AG04449 (cell line): Measurements from ENCODE around the gene ECSCR.
"Not testable (repeated sequence)": the region's sequence is repeated elsewhere in the genome, so short reads cannot be mapped to it uniquely, and the experiment has no call there.

ENCODE experiments used
- CTCF ChIA-PET: fragments of 350-600 bp; formaldehyde crosslinking; extraction: SDS; loops from one replicate; lab custom pipeline; 2021; ENCODE audit warnings: antibody characterized with exemption; lab: Yijun Ruan, JAX
- POLR2A ChIA-PET: fragments of 400-600, 350-600 bp; formaldehyde crosslinking; extraction: SDS; loops from one replicate; lab custom pipeline; 2020; ENCODE audit warnings: antibody characterized with exemption, inconsistent platforms; lab: Yijun Ruan, JAX
- DNase-seq: peaks from one replicate; pipeline ENCODE4 v3.0.0-alpha.2; 2010; ENCODE audit warnings: low read depth, low spot score
- H3K4me3 ChIP-seq: 2 replicates; pipeline ENCODE4 v1.5.1; 2011; ENCODE audit warnings: low read depth, mild to moderate bottlenecking, control low read depth, low read length
- TF ChIP-seq, protein P1 (sequence below): IDR thresholded peaks from one replicate; pipeline ENCODE4 v1.5.1; 2011; ENCODE audit warnings: mild to moderate bottlenecking, moderate library complexity, low read length, control low read depth, inconsistent platforms; ENCODE audit not compliant: insufficient read depth; ENCODE audit errors: missing control alignments

ECSCR gene

DNA sequence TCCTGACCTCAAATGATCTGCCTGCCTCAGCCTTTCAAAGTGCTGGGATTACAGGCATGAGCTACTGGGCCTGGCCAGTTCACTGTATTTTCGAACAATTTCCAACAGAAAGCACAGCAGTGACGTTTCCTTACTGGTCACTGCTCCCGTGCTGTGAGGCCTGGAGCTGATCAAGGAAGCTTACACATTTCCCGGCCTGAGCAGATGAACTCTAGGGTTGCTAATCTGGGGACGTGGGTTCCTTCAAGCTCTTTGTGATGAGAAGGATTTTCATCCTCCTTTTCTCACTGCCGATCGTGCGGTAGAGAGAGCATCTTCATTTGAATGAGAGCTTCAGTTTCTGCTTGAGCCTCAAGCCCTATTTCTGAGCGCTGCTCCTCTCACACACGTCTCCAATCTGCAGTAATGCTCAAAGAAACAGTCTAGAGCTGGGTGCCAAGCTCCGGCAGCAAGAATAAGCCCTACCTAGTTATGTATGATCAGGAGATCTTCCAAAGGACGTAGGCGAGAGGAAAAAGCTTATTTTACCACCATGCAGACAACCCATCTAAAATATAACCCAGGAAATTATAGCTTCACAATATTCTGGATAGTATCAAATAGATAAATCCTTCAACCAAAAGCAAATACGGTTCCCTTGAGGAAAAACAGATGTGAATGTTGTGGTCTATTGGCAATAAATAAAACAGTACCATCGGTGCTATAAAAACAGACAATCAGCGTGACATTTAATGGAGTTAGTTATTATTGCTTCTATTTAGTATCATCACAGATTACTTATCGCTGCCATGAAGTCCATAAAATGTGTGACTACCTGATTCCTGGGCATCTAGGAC lies 51.3 kb downstream of the ECSCR start:
- H3K4me3 ChIP-seq, result no peak overlapping the region
- TF ChIP-seq, protein P1, sequence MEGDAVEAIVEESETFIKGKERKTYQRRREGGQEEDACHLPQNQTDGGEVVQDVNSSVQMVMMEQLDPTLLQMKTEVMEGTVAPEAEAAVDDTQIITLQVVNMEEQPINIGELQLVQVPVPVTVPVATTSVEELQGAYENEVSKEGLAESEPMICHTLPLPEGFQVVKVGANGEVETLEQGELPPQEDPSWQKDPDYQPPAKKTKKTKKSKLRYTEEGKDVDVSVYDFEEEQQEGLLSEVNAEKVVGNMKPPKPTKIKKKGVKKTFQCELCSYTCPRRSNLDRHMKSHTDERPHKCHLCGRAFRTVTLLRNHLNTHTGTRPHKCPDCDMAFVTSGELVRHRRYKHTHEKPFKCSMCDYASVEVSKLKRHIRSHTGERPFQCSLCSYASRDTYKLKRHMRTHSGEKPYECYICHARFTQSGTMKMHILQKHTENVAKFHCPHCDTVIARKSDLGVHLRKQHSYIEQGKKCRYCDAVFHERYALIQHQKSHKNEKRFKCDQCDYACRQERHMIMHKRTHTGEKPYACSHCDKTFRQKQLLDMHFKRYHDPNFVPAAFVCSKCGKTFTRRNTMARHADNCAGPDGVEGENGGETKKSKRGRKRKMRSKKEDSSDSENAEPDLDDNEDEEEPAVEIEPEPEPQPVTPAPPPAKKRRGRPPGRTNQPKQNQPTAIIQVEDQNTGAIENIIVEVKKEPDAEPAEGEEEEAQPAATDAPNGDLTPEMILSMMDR, result no peak
- ChIA-PET CTCF (interaction anchor here (0.9 to 9.7 kb wide), 8 partner anchors 9 to 221 kb away, joined by 3 to 103 read pairs (median 4); partner anchors contain the start of gene PAIP2), POLR2A (interaction anchor here (0.6 to 1.4 kb wide), 3 partner anchors 28 to 566 kb away, joined by 3 to 5 read pairs (median 4); partner anchors contain the start of gene DNAJC18)
- DNase-seq, result no peak

DNA sequence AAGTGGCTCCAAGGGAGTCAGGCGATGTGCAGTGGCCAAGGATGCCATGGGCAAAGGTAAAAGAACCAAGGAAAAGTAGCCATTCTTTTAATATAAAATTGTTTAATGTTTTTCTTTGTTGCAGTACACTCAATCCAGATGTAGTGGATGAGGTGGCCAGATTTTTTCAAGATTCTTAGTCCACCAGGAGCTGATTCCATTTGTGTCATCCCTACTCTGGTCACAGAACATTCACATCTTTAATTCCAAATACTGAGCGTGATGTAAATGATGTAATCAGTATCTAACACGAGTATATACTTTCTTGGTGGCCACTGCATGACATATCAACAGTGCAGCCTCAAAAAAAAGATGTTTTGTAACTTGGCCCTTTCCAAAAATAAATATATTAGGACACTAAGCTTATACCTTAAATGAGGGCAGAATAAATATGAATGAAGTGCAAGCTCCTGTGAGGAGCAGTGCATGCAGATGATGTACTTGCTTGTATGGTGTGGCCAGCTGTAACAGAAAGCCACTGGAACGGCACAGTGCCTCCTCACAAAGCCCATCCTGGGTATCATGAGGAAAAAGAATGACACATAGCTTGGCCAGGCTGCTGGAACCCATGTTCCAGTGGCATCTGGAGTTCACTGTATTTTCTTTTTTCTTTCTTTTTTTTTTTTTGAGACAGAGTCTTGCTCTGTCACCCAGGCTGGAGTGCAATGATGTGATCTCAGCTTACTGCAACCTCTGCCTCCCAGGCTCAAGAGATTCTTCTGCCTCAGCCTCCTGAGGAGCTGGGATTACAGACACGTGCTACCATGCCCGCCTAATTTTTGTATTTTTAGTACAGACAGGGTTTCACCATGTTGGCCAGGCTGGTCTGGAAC lies 52.2 kb downstream of the ECSCR start:
- ChIA-PET POLR2A (interaction anchor here (0.6 to 1.4 kb wide), 3 partner anchors 29 to 565 kb away, joined by 3 to 5 read pairs (median 4); partner anchors contain the start of gene DNAJC18), CTCF (interaction anchor here (0.9 to 9.7 kb wide), 6 partner anchors 8 to 106 kb away, joined by 3 to 103 read pairs (median 4); partner anchors contain the start of gene PAIP2)
- H3K4me3 ChIP-seq, result no peak overlapping the region
- DNase-seq, result no peak
- TF ChIP-seq, protein P1, result no peak

DNA sequence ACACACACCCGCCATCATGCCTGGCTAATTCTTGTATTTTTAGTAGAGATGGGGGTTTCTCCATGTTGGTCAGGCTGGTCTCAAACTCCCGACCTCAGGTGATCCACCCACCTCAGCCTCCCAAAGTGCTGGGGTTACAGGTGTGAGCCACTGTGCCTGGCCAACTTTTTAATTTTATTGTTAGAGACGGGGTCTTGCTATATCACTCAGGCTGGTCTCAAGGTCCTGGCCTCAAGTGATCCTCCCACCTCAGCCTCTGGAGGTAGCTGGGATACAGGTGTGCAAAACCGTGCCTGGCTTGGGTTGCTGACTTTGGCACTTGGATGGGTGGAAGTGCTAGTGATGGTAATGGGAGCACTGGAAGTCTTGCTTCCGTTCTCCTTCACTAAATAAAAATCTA lies 53.4 kb downstream of the ECSCR start:
- POLR2A ChIA-PET, DNase-seq, H3K4me3 ChIP-seq: not testable (repeated sequence)
- CTCF ChIA-PET, result interaction anchor here (0.6 to 9.7 kb wide), 3 partner anchors 13 to 107 kb away, joined by 3 to 103 read pairs (median 93); no protein-coding TSS in a partner anchor

DNA sequence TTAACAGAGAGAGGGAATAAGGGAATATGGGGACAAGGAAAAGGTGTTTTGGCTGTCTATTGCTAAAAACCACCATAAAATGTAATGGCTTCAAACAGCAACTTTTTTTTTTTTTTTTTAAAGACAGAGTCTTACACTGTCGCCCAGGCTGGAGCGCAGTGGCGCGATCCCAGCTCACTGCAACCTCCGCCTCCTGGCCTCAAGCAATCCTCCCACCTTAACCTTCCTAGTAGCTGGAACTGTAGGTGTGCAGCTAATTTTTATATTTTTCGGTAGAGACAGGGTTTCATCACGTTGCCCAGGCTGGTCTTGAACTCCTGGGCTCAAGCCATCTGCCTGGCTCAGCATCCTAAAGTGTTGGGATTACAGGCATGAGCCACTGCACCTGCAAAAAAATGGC lies 54.4 kb downstream of the ECSCR start:
- CTCF ChIA-PET, result interaction anchor here (7.3 to 9.7 kb wide), 2 partner anchors 14 to 108 kb away, joined by 93 to 103 read pairs; no protein-coding TSS in a partner anchor
- POLR2A ChIA-PET, result no interaction called here
- no peak for DNase-seq
- TF ChIP-seq, protein P1, result no peak
- H3K4me3 ChIP-seq, result no peak overlapping the region

DNA sequence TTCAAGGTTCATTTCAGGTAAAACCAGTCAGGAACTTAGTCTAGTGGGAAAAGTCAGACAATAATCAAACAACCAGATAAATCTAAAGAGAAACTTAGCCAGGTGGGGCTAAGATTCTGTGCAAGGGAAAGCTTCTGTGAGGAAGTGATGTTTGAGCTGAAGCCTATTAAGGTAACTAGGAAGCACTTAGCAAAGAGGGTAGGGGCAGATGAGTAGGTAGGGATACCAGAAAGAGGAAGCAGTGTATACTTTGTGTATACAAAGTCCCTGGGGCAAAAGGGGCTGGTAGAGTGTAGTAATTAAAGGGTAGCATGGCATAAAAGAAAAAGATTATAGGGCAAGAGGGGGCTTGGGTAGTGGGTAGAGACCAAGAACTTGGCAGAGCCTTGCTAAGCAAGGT lies 55.0 kb downstream of the ECSCR start:
- DNase-seq, result no peak
- CTCF ChIA-PET, result interaction anchor here (1.2 to 9.7 kb wide), 3 partner anchors 14 to 109 kb away, joined by 4 to 103 read pairs (median 93); no protein-coding TSS in a partner anchor
- TF ChIP-seq, protein P1, result no peak
- POLR2A ChIA-PET, result no interaction called here
- H3K4me3 ChIP-seq, result no peak overlapping the region

DNA sequence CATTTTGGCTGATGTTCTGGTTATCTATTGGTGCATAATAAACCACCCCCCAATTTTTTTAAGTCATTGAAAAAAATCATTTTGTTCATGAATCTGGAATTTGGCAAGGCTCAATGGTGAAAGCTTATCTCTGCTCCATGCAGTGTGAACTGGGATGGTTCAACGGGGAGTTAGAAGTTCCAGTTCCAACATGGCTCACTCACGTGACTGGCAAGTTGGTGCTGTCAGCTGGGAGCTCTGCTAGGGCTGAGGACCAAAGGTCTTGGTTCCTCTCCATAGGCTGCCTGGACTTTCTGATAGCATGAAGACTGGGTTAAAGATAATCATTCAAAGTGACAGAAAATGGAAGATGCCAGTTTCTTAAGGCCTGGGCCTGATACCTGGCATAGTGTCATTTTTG lies 55.6 kb downstream of the ECSCR start:
- TF ChIP-seq, protein P1, result no peak
- H3K4me3 ChIP-seq, result no peak overlapping the region
- no peak for DNase-seq
- POLR2A ChIA-PET, result no interaction called here
- CTCF ChIA-PET, result interaction anchor here (0.8 to 7.3 kb wide), 4 partner anchors 15 to 168 kb away, joined by 3 to 93 read pairs (median 4); no protein-coding TSS in a partner anchor
